Smooth muscle cell (in vitro differentiated cells): ENCODE measurements around the gene NPAS3. TPM values are rescaled to one million over a fixed set of nuclear protein-coding genes. Genes with fewer than 3 reads are reported as not detected.

ENCODE experiments used
- DNase-seq: peaks from one replicate; lab custom pipeline; 2025; ENCODE audit not compliant: unreplicated experiment; lab: John Stamatoyannopoulos, UW
- H2AFZ ChIP-seq: fragments of 200-600 bp; sonication (generic); 2 replicates; pipeline ENCODE4 v1.6.0; 2016; ENCODE audit warnings: antibody characterized with exemption, low read depth, mild to moderate bottlenecking
- H3F3A ChIP-seq: fragments of 200-600 bp; sonication (generic); 2 replicates; pipeline ENCODE4 v1.6.0; 2017; ENCODE audit warnings: antibody characterized with exemption, low read depth
- H3K27ac ChIP-seq: fragments of 200-600 bp; sonication (generic); 2 replicates; pipeline ENCODE4 v1.5.1; 2016; ENCODE audit warnings: low read depth, mild to moderate bottlenecking
- H3K27me3 ChIP-seq: fragments of 200-600 bp; sonication (generic); 2 replicates; pipeline ENCODE4 v1.6.1; 2016; ENCODE audit warnings: low read depth, mild to moderate bottlenecking
- H3K36me3 ChIP-seq: fragments of 200-600 bp; sonication (generic); 2 replicates; pipeline ENCODE4 v1.5.1; 2016; ENCODE audit warnings: low read depth
- H3K4me1 ChIP-seq: fragments of 200-600 bp; sonication (generic); 2 replicates; pipeline ENCODE4 v1.5.1; 2016; ENCODE audit warnings: low read depth
- H3K4me2 ChIP-seq: fragments of 200-600 bp; sonication (generic); 2 replicates; pipeline ENCODE4 v1.6.0; 2016; ENCODE audit warnings: mild to moderate bottlenecking
- H3K4me3 ChIP-seq: fragments of 200-600 bp; sonication (generic); 2 replicates; pipeline ENCODE4 v1.5.1; 2016; ENCODE audit warnings: mild to moderate bottlenecking
- H3K79me2 ChIP-seq: fragments of 200-600 bp; sonication (generic); 2 replicates; pipeline ENCODE4 v1.6.0; 2016; ENCODE audit warnings: low read depth, mild to moderate bottlenecking
- H3K9ac ChIP-seq: fragments of 200-600 bp; sonication (generic); 2 replicates; pipeline ENCODE4 v1.6.0; 2016; ENCODE audit warnings: low read depth
- H3K9me3 ChIP-seq: fragments of 200-600 bp; sonication (generic); replicated peaks from 2 replicates; pipeline ENCODE4 v1.5.1; 2016; ENCODE audit warnings: low read depth
- H4K20me1 ChIP-seq: fragments of 200-600 bp; sonication (generic); 2 replicates; pipeline ENCODE4 v1.6.0; 2016; ENCODE audit warnings: low read depth
- CTCF ChIP-seq: fragments of 200-600 bp; sonication (generic); IDR thresholded peaks from 2 replicates; pipeline ENCODE4 v1.5.1; 2017; ENCODE audit warnings: borderline replicate concordance, mild to moderate bottlenecking, antibody characterized with exemption; ENCODE audit not compliant: insufficient read depth, poor library complexity, severe bottlenecking
- WGBS: methylation state at CpG from one replicate; pipeline ENCODE4 v1.1.7; 2016; ENCODE audit warnings: low lambda C conversion rate; 5-methylcytosine and 5-hydroxymethylcytosine counted together
- polyA plus RNA-seq: library from polyadenylated mRNA; unstranded; fragments of >200 nt; fragmentation: Nextera tagmentation; extraction: Ambion mirVana; gene quantifications from 2 replicates; pipeline ENCODE4 v1.2.1, GENCODE V29; 2016
- total RNA-seq: library from RNA; depleted of rRNA; stranded (reverse); fragments of >200 nt; gene quantifications from 2 replicates; pipeline ENCODE4 v1.2.3, GENCODE V29; 2014

The NPAS3 gene
- total and polyA plus RNA-seq, 2 experiments from 2014 or later, result 0.79 to 2.0 TPM

- Histone ChIP-seq H3K4me3 (no peak overlapping the region), H3K36me3 (no peaks in the 10 kb centered on the region), H4K20me1 (no peaks in the 10 kb centered on the region), H3K4me2 (peak overlapping the region; percentile 18), H3K27me3 (no peaks in the 10 kb centered on the region), H2AFZ (peak overlapping the region; percentile 10), H3K27ac (no peak overlapping the region), H3F3A (no peaks in the 10 kb centered on the region), H3K4me1 (no peaks in the 10 kb centered on the region), H3K9me3 (no peaks in the 10 kb centered on the region), H3K79me2 (no peaks in the 10 kb centered on the region), H3K9ac (no peak overlapping the region)
- 48% methylated on average over 5 of the region's 5 CpGs for WGBS
- no peak for TF ChIP-seq CTCF
- no peak for DNase-seq
Observed at GRCh38 chr14:33413381-33413780, 474.7 kb downstream of the NPAS3 start.

DNA sequence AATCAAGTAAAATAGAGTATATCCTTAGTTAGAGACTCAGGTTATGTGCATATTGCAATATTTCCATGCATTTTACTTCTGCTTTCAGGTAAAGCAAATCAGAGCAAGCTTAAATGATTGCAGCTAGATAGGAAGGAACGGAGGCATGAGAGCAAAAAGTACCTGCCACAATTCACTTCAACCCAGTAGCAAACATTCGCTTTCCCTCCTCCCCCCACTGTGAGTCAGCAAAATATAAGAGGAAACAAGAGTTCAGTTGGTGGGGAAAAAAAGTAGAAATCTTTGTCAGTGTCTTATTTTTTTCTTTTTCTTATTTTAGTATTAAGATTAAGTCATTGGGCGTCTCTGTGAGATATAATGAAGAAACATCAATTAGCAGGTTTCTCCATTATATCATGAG is 475.4 kb downstream of the NPAS3 start:
- H3K36me3 ChIP-seq, result no peaks in the 10 kb centered on the region
- no peak overlapping the region for H3K4me3 ChIP-seq
- no peak overlapping the region for H3K9ac ChIP-seq
- peak overlapping the region; percentile 10 for H2AFZ ChIP-seq
- 60% methylated on average over 3 of the region's 3 CpGs for whole genome bisulfite sequencing
- no peak overlapping the region for H3K27ac ChIP-seq
- H3K9me3 ChIP-seq, result no peaks in the 10 kb centered on the region
- H3K27me3 ChIP-seq, result no peaks in the 10 kb centered on the region
- H3K4me1 ChIP-seq, result no peaks in the 10 kb centered on the region
- no peaks in the 10 kb centered on the region for H4K20me1 ChIP-seq
- no peaks in the 10 kb centered on the region for H3F3A ChIP-seq
- no peaks in the 10 kb centered on the region for H3K79me2 ChIP-seq
- no peak for TF ChIP-seq CTCF
- H3K4me2 ChIP-seq, result peak overlapping the region; percentile 18
- DNase-seq, result no peak

DNA sequence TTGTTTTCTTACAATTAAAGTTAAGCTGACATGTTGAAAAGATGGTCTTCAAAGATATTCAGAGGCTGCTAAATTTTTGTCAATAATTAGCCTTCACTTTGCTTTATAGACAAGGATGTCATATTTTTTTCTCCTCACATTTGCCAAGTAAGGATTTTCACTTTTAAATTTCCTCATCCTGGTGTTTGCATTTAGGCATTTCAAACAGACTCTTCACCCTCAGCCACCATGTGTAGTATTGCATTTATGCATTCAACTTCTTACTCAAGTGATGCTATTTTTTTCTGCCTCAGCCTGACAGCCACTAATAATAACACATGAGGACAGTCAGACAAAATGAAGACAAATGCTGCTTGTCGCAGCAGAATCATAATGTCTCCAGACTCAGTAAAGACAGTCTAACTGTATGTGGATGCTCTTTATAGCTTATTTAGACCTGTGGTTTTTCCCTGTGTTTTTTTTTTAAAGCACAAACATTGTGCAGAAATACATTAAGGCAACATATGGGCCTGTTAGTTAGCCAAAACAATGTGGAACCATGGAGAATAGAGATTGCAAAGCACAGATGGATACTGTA is 481.5 kb downstream of the NPAS3 start:
- Histone ChIP-seq H3K9ac (no peak overlapping the region), H3K27me3 (no peaks in the 10 kb centered on the region), H2AFZ (no peak overlapping the region), H3K4me3 (no peak overlapping the region), H3K4me2 (no peak overlapping the region), H3F3A (no peaks in the 10 kb centered on the region), H3K36me3 (no peaks in the 10 kb centered on the region), H3K4me1 (no peaks in the 10 kb centered on the region), H3K9me3 (no peaks in the 10 kb centered on the region), H3K27ac (no peak overlapping the region), H4K20me1 (no peaks in the 10 kb centered on the region), H3K79me2 (no peaks in the 10 kb centered on the region)
- no peak for TF ChIP-seq CTCF
- DNase-seq, result no peak
- 95% methylated on average over 1 of the region's 1 CpG for WGBS

DNA sequence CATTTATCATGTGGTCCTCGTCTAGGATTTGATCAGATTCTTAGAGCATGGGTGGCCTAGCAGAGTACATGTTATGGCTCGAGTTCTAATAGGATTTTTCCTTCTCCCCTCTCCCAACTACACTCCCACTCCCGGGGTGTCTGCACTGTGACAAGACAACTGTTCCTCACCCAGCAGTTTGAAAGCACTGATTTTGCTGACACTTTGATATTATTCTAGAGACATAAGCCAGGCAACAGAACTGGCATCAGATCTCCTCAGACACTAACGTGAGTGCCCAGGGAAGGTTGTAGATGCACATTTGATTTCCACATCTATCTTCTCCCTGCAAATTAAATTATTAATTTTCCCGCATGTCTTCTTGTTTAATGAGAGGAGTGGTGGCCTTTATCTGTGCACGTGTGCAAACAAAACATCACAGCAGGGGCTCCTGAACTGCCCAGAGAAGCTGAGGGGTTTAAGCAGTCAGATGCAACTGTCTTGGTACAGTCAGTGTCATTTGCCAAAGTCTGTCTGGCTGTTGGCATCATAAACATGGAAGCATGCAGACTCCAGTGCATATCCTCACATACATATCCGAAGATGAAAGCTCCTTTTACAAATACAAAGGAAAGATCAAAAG is 491.8 kb downstream of the NPAS3 start:
- Histone ChIP-seq H3K4me3 (no peak overlapping the region), H3K9me3 (no peaks in the 10 kb centered on the region), H3K36me3 (no peaks in the 10 kb centered on the region), H3K4me1 (no peaks in the 10 kb centered on the region), H3K4me2 (no peak overlapping the region), H3K79me2 (no peaks in the 10 kb centered on the region), H3K27ac (no peak overlapping the region), H3K27me3 (no peaks in the 10 kb centered on the region), H3K9ac (no peak overlapping the region), H2AFZ (no peak overlapping the region), H4K20me1 (no peaks in the 10 kb centered on the region), H3F3A (no peaks in the 10 kb centered on the region)
- TF ChIP-seq CTCF, result no peak
- DNase-seq, result no peak
- WGBS, result 82% methylated on average over 7 of the region's 7 CpGs
